Thoracic aorta (tissue), 2 donors: ENCODE data around the gene TFF3. TPM values are rescaled to one million over a fixed set of nuclear protein-coding genes. Genes with fewer than 3 reads are reported as not detected.

Source experiments
- ATAC-seq: fragments of 150-250 bp; one replicate; pipeline ENCODE4 v1.8.0; 2017; ENCODE audit warnings: low read depth; ENCODE audit not compliant: insufficient number of reproducible peaks, low FRiP score
- DNase-seq: peaks from one replicate; pipeline ENCODE4 v3.0.0-alpha.2; 2020; ENCODE audit warnings: low spot score
- H3K27ac ChIP-seq, 2 donors: fragments of 200-600 bp; sonication (generic); 1 replicate in 1 of 2; 2 replicates in 1 of 2; pipeline ENCODE4 v1.5.1; 2016; ENCODE audit warnings: mild to moderate bottlenecking in 2 of 2, moderate library complexity in 2 of 2
- H3K27me3 ChIP-seq: fragments of 200-600 bp; sonication (generic); replicated peaks from 2 replicates; pipeline ENCODE4 v1.6.0; 2016; ENCODE audit warnings: mild to moderate bottlenecking; ENCODE audit not compliant: insufficient read depth
- H3K36me3 ChIP-seq: fragments of 200-600 bp; sonication (generic); one replicate; pipeline ENCODE4 v1.5.1; 2016
- H3K4me1 ChIP-seq, 2 donors: fragments of 200-600 bp; sonication (generic); 1 replicate in 1 of 2; 2 replicates in 1 of 2; pipeline versions ENCODE4 v1.5.1 to v1.6.0; 2016; ENCODE audit warnings: low read depth in 2 of 2, mild to moderate bottlenecking in 1 of 2; ENCODE audit not compliant: control insufficient read depth in 1 of 2
- H3K4me3 ChIP-seq: fragments of 200-600 bp; sonication (generic); 2 replicates; pipeline ENCODE4 v1.5.1; 2016; ENCODE audit warnings: mild to moderate bottlenecking
- H3K9me3 ChIP-seq: fragments of 200-600 bp; sonication (generic); 2 replicates; pipeline ENCODE4 v1.5.1; 2016
- CTCF ChIP-seq: fragments of 200-600 bp; sonication (generic); IDR thresholded peaks from one replicate; pipeline ENCODE4 v1.5.1; 2019; ENCODE audit warnings: antibody characterized with exemption
- total RNA-seq, 2 donors: library from RNA; depleted of rRNA; stranded (reverse); fragments of >200 nt; gene quantifications; one replicate each; pipeline versions ENCODE4 v1.1.0 to v1.2.3, GENCODE V29; 2016

Gene TFF3
- total RNA-seq, 2 donors from 2014 or later: 3.2 TPM; not detected in 1

DNA sequence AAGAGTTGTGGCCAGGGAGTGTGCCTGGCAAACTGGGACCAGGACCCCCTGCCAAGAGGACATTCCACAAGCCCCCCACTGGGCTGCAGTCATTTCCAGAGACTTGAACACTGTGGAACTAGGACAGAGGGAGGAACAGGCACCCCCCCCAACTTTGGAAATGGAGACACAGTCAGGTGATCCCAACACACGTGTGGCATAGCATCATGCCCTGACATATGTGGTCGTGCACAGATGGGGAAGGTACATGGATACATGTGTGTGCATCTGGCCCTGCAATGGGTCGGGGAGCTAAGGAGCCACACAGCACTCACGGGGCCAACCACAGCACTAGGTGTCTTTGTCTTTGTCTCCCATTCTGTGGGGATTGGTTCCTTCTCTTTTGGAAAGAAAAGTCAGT, 6.6 kb upstream of the TFF3 start:
- no peak for TF ChIP-seq CTCF
- DNase-seq (no peak), ATAC-seq (no peak)
- Histone ChIP-seq H3K4me3 (no peak overlapping the region), H3K27me3 (no peaks in the 10 kb centered on the region), H3K27ac (no peak overlapping the region), H3K36me3 (no peaks in the 10 kb centered on the region), H3K9me3 (no peaks in the 10 kb centered on the region), H3K4me1 (no peaks in the 10 kb centered on the region)

- H3K27me3 ChIP-seq: no peaks in the 10 kb centered on the region
- H3K4me3 ChIP-seq: no peak overlapping the region
- H3K9me3 ChIP-seq: no peaks in the 10 kb centered on the region
- ATAC-seq (no peak), DNase-seq (no peak)
- H3K36me3 ChIP-seq: no peaks in the 10 kb centered on the region
- H3K27ac ChIP-seq: no peak overlapping the region
- no peaks in the 10 kb centered on the region for H3K4me1 ChIP-seq
- no peak for TF ChIP-seq CTCF
These were observed 6.0 kb upstream of the TFF3 start for GRCh38 chr21:42321231-42321630.

DNA sequence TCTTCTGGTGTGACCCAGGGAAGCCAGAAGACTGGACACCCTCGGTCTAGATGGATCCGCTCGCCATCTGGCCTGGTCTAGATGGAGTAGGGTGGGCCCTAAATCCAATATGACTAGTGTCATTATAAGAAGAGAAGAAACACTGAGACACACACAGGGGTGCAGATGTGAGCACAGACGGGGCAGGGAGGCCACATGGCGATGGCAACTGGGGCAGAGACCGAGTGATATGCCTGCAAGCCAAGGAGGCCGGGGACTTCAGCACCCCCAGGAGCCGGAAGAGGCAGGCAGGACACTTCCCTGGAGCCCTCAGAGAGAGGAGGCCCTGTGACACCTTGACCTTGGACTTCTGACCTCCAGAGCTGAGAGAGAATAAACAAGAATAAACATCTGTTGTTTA, 5.6 kb upstream of the TFF3 start:
- Histone ChIP-seq H3K36me3 (no peaks in the 10 kb centered on the region), H3K27me3 (no peaks in the 10 kb centered on the region), H3K4me1 (no peaks in the 10 kb centered on the region), H3K9me3 (no peaks in the 10 kb centered on the region), H3K4me3 (no peak overlapping the region), H3K27ac (no peak overlapping the region)
- no peak for TF ChIP-seq CTCF
- no peak for DNase-seq
- no peak for ATAC-seq

DNA sequence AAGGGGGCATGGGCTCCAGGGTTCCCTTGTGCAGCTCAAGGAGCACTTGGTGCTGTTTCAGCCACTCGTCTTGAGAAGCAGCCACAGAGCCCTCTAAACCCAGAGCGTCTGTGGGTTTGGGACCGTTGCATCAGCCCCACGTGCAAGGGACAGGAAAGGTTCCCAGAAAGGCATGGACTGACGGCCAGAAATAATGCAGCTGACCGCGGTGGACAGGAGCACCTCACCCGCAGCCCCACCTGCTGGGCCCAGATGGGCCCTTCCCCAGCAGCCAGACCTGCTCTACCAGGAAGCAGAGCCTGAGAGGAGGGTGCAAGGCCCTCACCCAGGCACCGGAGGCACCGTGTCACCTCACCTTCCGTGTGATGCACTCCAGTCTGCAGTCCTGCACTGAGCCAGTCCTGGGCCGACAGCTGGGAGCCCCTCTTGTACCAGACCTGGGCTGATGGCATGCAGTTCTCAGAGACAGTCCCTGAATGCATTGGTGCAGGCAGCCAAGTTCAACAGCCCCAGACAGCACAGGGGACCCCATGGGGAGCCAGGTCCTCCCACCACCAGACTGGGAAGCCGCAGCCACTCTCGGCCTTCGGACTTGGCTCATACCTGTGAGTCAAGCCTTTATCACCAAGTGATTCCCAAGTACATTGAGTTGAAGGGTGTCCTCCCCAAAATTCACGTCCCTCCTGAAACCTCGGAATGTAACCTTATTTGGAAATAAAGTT, 4.8 kb upstream of the TFF3 start:
- Histone ChIP-seq H3K27ac (no peak overlapping the region), H3K27me3 (no peaks in the 10 kb centered on the region), H3K4me1 (no peaks in the 10 kb centered on the region), H3K4me3 (no peak overlapping the region), H3K9me3 (no peaks in the 10 kb centered on the region), H3K36me3 (no peaks in the 10 kb centered on the region)
- ATAC-seq (no peak), DNase-seq (no peak)
- TF ChIP-seq CTCF: no peak

- DNase-seq: no peak
- Histone ChIP-seq H3K4me3 (no peak overlapping the region), H3K36me3 (no peaks in the 10 kb centered on the region), H3K4me1 (no peaks in the 10 kb centered on the region), H3K9me3 (no peaks in the 10 kb centered on the region), H3K27ac (no peak overlapping the region), H3K27me3 (no peaks in the 10 kb centered on the region)
- ATAC-seq: no peak
- TF ChIP-seq CTCF: no peak
These were observed 4.2 kb upstream of the TFF3 start for GRCh38 chr21:42319376-42319775.
